HepG2 (cell line): ENCODE results near the gene GLRX2.

Experiments used
- KDM5B ChIP-seq: sonication (generic); formaldehyde crosslinking; IDR thresholded peaks from 2 replicates; pipeline ENCODE4 v1.4.0; 2020; ENCODE audit warnings: missing genetic modification reagents, mild to moderate bottlenecking, borderline replicate concordance
- MLLT10 ChIP-seq: sonication (generic); formaldehyde crosslinking; IDR thresholded peaks from 2 replicates; pipeline ENCODE4 v1.4.0; 2020; ENCODE audit warnings: missing genetic modification reagents
- PHF8 ChIP-seq: sonication (generic); formaldehyde crosslinking; IDR thresholded peaks from 2 replicates; pipeline ENCODE4 v1.5.0; 2020; ENCODE audit warnings: missing genetic modification reagents
- SIN3A ChIP-seq: IDR thresholded peaks from 2 replicates; pipeline ENCODE4 v1.6.1; 2011; ENCODE audit warnings: low read depth, mild to moderate bottlenecking, control low read depth, low read length, borderline replicate concordance
- ZNF17 ChIP-seq: sonication (generic); formaldehyde crosslinking; IDR thresholded peaks from 2 replicates; pipeline ENCODE4 v1.5.0; 2020; ENCODE audit warnings: mild to moderate bottlenecking, missing genetic modification reagents
- ZNF264 ChIP-seq: sonication (generic); formaldehyde crosslinking; IDR thresholded peaks from 2 replicates; pipeline ENCODE4 v1.4.0; 2020; ENCODE audit warnings: missing genetic modification reagents
- ZNF562 ChIP-seq: sonication (generic); formaldehyde crosslinking; IDR thresholded peaks from 2 replicates; pipeline ENCODE4 v1.8.0; 2022; ENCODE audit warnings: missing genetic modification reagents, borderline replicate concordance
- ZNF747 ChIP-seq: sonication (generic); formaldehyde crosslinking; IDR thresholded peaks from 2 replicates; pipeline ENCODE4 v1.8.1; 2023; ENCODE audit warnings: missing genetic modification reagents, mild to moderate bottlenecking, borderline replicate concordance
- TF ChIP-seq, protein P1 (sequence below): sonication (generic); formaldehyde crosslinking; IDR thresholded peaks from 2 replicates; pipeline ENCODE4 v1.5.0; 2020; ENCODE audit warnings: mild to moderate bottlenecking, missing genetic modification reagents, moderate library complexity
- TF ChIP-seq, protein P2 (sequence below): IDR thresholded peaks from 2 replicates; pipeline ENCODE4 v1.6.1; 2016; ENCODE audit warnings: low read depth, control low read depth
- TF ChIP-seq, protein P3 (sequence below): sonication (generic); formaldehyde crosslinking; IDR thresholded peaks from 2 replicates; pipeline ENCODE4 v1.5.0; 2020; ENCODE audit warnings: mild to moderate bottlenecking, missing genetic modification reagents

DNA sequence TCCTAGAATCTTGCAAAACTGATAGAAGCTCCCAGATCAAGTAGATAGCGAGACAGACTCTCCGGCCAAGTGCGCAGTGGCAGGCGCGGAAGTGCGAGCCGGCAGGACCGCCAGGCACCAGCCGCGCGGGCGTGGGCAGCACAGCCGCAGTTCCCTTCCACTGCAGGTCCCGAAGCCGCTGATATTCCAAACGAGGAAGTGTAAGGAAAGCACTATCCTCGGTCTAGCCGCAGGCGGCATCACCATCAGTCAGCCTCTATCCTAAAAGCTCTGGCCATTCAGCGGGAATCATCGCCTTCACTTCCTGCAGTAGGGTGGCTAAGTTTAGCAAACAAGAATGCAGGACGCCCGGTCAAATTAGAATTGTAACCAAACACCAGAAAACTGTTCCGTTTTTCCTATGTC lies 710 bp downstream of the GLRX2 start:
- TF ChIP-seq ZNF264 (CRISPR knock-in tag) (no peak), ZNF562 (no peak), SIN3A (peak; percentile 51; the same call in 1 of the 2 replicates), ZNF747 (CRISPR knock-in tag) (no peak), PHF8 (CRISPR knock-in tag) (no peak), KDM5B (CRISPR knock-in tag) (no peak), MLLT10 (CRISPR knock-in tag) (no peak), ZNF17 (no peak)
- TF ChIP-seq, protein P1, sequence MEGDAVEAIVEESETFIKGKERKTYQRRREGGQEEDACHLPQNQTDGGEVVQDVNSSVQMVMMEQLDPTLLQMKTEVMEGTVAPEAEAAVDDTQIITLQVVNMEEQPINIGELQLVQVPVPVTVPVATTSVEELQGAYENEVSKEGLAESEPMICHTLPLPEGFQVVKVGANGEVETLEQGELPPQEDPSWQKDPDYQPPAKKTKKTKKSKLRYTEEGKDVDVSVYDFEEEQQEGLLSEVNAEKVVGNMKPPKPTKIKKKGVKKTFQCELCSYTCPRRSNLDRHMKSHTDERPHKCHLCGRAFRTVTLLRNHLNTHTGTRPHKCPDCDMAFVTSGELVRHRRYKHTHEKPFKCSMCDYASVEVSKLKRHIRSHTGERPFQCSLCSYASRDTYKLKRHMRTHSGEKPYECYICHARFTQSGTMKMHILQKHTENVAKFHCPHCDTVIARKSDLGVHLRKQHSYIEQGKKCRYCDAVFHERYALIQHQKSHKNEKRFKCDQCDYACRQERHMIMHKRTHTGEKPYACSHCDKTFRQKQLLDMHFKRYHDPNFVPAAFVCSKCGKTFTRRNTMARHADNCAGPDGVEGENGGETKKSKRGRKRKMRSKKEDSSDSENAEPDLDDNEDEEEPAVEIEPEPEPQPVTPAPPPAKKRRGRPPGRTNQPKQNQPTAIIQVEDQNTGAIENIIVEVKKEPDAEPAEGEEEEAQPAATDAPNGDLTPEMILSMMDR = no peak
- TF ChIP-seq, protein P2, sequence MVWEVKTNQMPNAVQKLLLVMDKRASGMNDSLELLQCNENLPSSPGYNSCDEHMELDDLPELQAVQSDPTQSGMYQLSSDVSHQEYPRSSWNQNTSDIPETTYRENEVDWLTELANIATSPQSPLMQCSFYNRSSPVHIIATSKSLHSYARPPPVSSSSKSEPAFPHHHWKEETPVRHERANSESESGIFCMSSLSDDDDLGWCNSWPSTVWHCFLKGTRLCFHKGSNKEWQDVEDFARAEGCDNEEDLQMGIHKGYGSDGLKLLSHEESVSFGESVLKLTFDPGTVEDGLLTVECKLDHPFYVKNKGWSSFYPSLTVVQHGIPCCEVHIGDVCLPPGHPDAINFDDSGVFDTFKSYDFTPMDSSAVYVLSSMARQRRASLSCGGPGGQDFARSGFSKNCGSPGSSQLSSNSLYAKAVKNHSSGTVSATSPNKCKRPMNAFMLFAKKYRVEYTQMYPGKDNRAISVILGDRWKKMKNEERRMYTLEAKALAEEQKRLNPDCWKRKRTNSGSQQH (CRISPR knock-in tag) = no peak
- TF ChIP-seq, protein P3, sequence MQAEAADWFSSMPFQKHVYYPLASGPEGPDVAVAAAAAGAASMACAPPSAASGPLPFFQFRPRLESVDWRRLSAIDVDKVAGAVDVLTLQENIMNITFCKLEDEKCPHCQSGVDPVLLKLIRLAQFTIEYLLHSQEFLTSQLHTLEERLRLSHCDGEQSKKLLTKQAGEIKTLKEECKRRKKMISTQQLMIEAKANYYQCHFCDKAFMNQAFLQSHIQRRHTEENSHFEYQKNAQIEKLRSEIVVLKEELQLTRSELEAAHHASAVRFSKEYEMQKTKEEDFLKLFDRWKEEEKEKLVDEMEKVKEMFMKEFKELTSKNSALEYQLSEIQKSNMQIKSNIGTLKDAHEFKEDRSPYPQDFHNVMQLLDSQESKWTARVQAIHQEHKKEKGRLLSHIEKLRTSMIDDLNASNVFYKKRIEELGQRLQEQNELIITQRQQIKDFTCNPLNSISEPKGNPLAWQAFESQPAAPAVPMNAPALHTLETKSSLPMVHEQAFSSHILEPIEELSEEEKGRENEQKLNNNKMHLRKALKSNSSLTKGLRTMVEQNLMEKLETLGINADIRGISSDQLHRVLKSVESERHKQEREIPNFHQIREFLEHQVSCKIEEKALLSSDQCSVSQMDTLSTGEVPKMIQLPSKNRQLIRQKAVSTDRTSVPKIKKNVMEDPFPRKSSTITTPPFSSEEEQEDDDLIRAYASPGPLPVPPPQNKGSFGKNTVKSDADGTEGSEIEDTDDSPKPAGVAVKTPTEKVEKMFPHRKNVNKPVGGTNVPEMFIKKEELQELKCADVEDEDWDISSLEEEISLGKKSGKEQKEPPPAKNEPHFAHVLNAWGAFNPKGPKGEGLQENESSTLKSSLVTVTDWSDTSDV (CRISPR knock-in tag) = no peak
